Stimulated activated CD4-positive, alpha-beta T cell treated with anti-CD3 and anti-CD28 coated beads, Interleukin-4, amount 100 ng/mL, for 24 hours (primary cell): Measurements from ENCODE around the gene AIMP1.
"Not testable (repeated sequence)": the region's sequence is repeated elsewhere in the genome, so short reads cannot be mapped to it uniquely, and the experiment has no call there.

Source experiments
- DNase-seq: peaks from one replicate; pipeline ENCODE4 v3.0.0-alpha.2; 2020

AIMP1 gene

DNA sequence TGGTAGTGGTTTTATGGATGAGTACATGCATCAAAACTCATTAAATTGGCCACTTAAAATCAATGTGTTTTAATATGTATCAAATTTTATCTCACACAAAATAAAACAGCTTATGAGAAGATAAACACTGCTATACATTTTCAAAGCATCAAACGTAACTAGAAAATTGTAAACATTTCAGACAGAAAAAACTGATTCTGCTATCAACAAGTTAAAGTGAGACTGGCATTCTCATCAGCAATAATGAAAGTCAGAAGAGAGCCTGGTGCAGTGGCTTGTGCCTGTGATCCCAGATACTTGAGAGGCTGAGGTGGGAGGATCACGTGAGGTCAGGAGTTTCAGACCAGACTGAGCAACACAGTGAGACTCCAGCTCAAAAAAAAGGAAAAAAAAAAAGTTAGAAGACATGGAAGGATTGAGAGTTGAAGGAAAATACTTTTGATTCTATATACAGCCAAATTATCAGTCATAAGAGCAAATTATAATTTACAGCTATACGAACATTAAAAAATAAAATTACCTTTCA, 3.3 kb upstream of the AIMP1 start:
- no peak for DNase-seq

DNA sequence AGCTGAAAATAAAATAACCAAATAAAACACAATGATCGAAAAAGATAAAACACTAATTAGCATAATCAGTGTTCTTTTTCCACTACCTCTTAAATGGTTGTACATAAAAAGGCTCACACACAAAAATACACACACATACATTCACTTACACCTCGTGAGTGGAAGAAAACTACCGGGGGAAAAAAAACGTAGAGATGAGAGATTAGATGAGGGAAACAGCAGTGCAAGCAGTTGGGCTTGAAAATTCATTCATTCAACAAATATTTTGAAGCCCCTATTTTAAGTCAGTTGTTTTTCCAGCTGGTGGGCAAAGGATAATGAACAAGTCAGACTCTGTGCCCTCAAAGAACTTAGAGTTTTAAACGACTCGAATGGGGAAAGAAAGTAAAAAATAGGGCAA, 1.4 kb upstream of the AIMP1 start:
- no peak for DNase-seq

DNA sequence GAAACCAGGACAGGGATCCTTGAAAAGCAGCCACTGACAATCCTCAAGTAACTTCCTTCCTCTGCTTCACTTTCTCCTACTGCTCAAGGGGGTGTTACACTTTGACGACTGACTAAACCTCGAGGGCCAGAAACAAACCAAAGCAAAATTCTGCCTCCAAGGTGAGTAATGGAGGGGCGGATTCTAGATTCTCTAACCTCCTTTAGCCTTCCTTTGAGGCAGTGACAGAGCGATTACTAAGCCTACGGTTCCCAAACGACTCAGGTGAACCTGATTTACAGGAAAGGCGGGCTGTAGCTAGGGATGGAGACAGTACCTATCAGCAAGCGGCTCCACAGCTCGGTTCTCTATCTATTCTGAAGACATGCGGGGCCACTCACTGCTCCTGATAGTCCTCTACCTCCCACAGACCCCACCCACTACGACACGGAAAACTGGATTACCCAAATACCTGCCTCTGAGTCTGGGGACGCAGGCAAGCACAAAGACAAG, 828 bp upstream of the AIMP1 start:
- peak; percentile 66 for DNase-seq

DNA sequence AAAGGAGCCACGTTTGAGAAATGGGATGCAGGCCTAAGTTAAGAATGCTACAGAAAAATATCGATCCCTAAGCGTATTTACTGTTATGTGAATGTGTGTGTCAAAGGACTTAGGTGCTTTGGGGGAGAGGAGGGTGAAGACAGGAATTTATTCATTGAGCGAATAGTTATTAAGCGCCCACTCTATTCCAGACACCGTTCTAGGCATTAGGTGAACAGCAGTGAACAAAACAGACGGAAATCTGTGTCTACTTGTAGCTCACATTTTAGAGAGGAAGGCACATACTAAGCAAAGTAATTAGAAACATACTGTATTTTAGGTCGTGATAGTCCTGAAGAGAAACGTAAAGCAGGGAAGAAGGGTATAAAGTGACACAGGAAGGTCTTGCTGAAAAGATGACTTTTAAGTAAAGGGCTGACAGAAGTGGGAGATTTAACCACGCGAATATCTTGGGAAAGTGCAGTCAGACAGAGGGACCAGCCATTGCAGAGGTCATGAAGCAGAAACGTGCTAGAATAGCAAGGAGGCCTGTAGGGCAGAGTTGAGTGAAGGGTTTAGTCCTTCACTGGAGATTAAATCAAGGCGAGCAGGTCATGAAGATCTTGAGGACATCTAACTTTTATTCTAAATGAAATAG, 541 bp downstream of the AIMP1 start:
- peak; percentile 10 for DNase-seq

DNA sequence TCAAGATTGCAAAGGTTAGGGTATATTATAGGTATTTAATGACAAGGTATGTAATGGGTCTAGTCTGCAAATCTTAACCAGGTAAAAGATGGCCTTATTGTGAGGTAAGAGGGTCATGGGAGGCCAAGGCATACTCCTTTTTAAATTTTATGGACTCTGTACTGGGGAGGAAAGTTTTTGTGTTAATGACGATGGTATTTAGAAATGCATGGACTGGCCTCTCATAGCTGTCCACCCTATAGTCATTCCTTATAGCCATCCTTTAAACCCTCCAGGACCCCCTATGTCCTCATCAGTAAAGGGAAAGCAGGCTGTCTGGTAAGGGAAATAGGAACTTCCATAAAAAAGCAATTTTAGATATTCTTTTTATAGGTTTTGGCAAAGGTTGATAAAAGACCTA, 1.5 kb downstream of the AIMP1 start:
- DNase-seq: no peak

DNA sequence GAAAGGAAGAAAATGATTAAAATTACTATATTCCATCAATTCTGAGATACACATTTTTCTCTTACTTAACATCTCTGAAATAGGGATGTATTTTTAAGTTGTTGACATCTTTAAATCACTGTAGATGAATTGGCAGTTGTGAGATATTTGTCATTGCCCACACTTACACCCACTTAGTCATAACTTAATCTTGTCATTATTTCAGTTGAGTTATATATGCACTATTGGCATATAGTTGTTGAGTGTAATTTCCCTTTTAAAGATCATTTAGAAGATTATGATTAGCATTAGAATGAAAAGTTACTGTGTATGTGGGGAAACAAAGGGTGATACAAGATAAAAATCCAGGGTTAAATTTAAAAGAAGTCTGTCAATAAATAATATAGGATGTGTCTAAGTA, 2.2 kb downstream of the AIMP1 start:
- DNase-seq: no peak

DNA sequence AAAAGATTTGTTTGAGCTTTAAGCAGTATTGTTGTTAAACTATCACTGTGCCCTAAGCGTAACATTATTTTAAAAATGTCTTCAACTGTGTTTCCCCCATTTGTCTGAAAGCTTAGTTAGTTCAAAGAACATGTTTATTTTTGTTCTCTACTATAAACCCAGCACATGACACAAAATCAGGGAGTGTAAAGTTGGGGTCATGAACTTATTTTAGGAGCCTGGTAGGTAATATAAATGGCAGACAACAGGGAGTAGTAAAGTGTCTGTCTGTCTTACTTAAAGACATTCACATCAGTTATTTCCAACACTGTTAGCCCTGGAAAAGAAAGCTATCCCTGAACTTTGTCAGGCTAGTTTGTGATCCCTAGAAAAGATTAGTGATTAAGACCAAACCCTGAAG, 3.9 kb downstream of the AIMP1 start:
- no peak for DNase-seq

DNA sequence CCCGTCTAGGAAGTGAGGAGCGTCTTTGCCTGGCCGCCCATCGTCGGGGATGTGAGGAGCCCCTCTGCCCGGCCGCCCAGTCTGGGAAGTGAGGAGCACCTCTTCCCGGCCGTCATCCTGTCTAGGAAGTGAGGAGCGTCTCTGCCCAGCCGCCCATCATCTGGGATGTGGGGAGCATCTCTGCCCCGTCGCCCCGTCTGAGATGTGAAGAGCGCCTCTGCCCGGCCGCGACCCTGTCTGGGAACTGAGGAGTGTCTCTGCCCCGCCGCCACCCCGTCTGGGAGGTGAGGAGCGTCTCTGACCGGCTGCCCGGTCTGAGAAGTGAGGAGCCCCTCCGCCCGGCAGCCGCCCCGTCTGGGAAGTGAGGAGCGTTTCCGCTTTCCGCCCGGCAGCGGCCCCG, 4.8 kb downstream of the AIMP1 start:
- DNase-seq: not testable (repeated sequence)

DNA sequence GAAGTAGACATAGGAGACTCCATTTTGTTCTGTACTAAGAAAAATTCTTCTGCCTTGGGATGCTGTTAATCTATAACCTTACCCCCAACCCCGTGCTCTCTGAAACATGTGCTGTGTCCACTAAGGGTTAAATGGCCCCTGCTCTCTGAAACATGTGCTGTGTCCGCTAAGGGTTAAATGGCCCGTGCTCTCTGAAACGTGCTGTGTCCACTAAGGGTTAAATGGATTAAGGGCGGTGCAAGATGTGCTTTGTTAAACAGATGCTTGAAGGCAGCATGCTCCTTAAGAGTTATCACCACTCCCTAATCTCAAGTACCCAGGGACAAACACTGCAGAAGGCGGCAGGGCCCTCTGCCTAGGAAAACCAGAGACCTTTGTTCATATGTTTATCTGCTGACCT, 5.5 kb downstream of the AIMP1 start:
- not testable (repeated sequence) for DNase-seq

DNA sequence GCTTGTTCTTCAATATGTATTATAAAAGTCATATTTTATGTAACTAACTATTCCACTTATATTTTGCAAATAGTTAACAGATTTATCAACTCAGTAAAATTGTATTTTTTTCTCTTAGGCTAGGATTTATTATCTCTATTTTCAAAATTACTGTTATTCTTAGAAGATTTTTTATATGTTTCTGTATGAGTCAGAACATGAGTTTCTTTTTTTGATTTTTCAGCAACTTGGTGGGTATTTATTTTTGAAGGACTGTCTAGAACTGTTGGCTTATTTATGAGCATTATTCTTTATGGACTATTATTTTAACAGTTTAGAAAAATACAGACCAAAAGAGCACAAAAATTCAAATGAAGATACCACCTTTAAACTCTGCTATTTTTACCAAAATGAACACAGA, 6.8 kb downstream of the AIMP1 start:
- no peak for DNase-seq

DNA sequence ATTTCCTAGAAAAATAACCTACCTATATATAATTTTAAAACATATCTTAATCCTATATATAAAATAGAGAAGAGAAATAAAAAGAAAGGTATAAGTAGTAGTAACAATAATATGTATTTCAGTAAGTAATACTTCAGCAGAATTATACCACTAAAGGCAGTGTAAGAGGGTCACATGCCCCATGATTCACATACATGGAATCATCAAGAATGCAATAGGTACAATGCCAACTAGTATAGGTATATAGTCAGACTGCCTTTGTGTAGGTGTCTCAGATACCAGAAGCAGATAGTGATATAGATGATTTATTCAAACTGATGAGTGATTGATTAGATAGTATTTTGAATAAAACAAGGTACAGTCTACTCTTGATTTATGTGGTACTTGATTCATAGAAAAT, 9.4 kb downstream of the AIMP1 start:
- no peak for DNase-seq

DNA sequence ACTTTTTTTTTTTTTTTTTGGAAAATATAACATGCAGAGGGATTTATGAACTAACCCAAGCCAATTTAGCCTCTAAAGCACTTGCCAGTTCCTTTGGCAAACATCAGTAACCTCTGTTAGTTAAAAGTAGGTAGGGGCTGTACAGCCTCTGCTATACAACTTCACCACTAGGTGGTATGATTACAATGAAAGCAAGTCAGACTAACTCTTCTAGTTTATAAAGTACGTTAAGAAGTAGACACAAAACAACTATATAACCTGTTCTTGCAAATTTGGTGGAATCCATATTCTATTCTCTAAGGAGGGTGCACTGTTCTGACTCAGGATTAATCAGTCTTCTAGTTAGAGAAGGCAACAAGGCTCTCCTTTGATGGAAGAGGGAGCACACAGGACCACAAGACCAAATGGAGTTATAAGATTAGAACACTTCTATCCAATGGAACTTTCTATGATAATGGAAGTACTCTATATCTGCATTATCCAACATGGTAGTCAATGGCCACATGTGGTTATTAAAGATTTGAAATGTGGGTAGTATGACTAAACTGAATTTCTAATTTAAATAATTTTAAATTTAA, 12.8 kb downstream of the AIMP1 start:
- DNase-seq: no peak

DNA sequence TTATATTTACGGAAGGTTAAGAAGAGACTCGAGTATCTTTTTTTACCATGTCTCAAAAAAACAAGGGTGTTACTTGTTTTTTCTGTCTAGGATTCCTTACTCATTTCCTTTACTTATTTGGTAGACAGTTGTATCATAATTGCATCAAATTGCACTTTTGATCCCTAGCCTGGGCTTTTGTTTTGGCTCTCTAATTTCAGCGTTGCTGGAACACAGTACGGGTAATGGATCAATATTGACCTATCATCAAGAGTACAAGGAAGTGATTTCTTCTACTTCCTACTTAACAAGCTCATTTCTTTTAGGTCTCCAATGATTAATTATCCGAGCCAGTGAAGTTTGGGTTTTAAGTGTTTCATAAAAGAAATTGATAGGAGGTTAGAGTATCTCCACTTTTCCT, 16.8 kb downstream of the AIMP1 start:
- DNase-seq: no peak

DNA sequence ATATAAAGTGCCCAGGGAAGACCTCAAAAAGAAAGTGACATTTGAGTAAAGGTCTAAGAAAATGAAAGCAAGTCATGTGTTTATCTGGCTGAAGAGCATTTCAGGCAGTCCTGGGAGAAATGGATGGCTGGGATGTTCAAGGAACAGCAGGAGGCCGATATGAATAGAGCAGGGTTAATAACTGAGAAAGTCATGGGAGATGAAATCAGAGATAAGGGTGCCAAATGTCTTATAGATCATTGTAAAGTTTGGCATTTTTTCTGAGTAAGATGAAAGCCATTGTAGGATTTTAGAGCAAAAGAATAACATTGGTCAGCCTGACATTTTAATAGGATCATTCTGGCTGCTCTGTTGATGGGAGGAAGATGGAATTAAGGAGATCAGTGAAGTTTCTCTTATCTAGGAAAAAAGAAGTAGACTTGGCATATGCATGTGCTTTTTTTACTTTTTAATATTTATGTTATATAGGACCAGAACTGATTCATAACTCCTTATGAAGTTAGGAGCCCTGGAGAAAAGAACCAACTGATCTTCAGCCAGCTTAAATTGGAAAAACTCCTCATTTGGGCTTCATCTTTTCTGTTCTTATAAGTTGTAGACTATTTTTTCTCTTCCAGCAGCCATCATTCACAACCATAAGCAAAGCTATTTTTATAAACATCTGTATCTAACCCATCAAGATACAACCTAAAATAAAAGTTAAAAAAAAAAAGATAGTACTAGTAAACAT, 18.6 kb downstream of the AIMP1 start:
- no peak for DNase-seq

DNA sequence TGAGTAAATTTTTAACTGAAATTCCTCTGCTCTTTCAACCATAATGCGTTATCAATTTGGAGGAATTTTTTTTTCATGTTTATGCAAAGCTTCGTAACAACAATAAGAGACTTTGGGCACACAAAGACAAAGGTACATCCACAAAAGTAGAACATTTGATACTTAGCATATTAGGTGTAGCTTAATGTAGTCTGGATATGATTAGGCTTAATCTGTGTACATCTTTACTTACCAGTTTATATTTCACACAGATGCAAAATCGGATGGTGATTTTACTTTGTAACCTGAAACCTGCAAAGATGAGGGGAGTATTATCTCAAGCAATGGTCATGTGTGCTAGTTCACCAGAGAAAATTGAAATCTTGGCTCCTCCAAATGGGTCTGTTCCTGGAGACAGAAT, 20.3 kb downstream of the AIMP1 start:
- no peak for DNase-seq

DNA sequence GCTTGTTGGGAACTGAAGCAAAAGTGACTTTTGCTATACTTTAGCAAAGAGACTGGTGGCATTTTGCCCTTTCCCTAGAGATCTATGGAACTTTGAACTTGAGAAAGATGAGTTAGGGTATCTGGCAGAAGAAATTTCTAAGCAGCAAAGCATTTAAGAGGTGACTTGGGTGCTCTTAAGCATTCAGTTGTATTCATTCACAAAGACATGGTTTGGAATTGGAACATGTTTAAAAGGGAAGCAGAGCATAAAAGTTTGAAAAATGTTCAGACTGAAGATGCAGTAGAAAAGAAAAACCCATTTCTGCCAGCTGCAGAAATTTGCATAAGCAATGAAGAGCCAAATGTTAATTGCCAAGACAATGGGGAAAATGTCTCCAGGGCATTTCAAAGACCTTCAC, 21.6 kb downstream of the AIMP1 start:
- no peak for DNase-seq

DNA sequence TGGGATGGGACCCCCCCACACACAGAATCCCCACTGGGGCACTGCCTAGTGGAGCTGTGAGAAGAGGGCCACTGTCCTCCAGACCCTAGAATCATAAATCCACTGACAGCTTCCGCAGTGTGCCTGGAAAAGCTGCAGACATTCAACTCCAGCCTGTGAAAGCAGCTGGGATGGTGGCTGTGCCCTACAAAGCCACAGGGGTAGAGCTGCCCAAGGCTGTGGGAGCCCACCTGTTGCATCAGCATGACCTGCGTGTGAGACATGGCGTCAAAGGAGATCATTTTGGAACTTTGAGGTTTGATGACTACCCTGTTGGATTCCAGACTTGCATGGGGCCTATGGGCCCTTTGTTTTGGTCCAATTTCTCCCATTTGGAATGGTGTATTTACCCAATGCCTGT, 22.3 kb downstream of the AIMP1 start:
- no peak for DNase-seq

DNA sequence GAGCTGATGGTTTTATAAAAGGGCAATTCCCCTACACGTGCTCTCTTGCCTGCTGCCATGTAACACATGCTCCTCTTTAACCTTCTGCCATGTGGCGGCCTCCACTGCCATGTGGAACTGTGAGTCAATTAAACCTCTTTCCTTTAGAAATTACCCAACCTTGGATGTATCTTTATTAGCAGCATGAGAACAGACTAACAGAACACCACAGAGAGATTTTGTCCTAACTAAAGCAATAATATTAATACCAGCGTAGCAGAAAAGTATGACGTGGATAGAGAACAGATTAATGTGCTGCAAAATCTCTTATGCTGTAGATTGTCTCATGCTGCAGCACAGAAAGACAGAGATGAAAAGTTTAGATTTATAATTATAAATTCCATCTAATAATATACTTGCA, 23.1 kb downstream of the AIMP1 start:
- no peak for DNase-seq

DNA sequence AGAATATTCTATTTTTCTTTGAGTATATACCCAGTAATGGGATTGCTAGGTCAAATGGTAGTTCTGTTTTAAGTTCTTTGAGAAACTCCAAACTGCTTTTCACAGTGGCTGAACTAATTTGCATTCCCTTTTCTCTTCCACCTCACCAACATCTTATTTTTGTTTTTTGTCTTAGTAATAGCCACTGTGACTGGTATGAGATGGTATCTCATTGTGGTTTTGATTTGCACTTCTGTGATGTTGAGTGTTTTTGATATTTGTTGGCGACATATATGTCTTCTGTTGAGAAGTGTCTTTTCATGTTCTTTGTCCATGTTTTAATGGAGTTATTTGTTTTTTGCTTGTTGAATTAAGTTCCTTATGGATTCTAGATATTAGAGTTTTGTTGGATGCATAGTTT, 24.4 kb downstream of the AIMP1 start:
- no peak for DNase-seq

DNA sequence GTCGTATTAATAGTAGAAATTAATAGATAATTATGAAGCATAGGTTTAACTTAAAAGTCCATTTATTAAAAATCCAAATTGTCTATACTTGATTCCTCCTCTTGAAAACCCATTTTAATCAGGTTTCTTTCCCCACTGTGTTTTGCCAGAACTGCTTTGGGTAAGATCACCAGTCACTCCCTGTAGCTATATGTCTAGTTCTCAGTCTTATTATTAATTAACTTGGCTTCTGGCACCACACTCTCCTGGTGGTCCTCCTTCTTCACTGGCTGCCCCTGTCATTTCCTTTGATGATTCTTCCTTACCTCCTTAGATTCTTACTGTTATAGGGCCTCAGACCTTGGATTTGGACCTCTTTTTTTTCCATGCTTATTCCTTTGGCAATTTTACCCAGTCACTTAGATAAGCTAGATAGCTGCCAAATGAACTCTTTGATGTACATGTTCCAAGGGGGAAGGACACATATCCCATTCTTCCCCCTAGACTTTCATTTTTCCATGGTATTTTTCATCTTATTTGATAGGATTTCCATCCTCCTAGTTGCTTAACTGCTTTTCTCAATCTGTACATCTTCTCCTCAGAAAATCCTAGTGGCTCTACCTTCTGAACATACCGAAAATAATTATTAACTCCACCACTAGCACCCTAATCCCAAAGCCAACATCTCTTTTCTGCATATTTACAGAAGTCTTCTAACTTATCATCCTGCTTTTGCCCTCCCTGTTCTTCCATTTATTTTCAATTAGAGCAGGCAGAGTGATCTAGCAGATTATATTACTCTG, 27.7 kb downstream of the AIMP1 start:
- no peak for DNase-seq

DNA sequence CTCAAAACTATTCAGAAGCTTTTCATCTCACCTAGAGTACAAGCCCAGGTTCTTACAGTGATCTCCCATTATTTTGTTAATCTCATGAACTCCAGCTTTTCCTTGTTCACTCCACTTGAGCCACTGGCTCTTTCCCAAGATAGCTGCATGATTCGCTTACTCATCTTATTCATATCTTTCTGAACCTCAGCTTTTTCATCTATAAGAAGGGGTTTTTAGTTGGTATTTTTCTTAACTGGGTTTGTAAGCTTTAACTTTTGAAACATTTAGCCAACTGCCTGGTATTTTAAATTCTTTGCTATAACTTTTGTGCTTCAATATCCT, 28.3 kb downstream of the AIMP1 start:
- no peak for DNase-seq

DNA sequence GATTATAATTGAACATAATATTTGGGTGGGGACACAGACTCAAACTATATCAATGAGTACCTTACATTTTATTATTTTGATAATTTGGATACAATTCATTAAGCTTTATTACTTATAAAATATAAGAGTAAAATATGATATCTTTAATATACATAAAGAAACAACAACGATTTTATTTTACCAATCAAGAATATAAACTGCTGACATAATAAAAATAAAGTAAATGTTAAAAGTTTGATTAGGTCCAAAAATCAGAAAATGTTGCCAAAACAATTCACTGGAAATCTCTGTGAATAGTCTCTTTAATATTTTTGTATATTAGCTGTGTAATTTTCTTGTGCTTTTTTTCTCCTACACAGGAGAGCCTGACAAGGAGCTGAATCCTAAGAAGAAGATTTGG, 30.8 kb downstream of the AIMP1 start:
- no peak for DNase-seq

DNA sequence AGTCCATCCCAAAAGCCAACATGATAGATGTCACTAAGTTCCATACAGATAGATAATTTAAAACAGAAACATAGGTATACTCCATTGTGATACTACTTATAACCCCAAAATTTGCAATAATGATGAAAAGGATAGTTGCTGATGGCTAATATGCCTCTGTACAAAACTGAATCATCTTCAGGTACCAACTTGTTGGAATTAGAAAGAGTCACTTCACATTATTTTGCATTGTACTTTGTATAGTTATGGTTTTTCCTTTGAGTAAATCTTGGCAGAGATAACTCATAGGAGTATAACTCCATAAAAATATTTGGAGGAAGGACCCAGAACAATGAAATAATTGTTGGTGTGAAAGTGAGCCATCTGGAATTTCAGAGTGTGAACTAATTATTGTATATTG, 34.7 kb downstream of the AIMP1 start:
- DNase-seq: no peak

DNA sequence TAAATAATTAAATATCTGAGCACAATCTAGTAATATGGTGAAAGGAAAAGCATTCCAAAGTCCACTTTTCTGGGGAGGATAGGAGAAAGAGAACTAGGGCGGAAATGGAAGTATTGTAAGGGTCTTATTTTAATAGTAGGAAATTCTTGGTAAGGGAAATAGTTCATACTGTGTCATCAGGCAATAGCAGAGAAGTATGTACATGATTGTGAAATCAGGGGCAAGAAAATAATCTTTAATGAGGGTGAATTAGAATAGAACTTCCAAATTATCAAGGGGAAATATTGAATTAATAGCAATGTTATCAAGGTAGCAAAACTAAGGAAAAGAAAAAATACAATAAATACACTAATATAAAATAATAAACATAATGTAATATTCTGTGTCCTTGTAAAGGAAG, 37.4 kb downstream of the AIMP1 start:
- DNase-seq: no peak
